HPDE6-E6E7 (cell line): ENCODE data around the gene PMAIP1.

Experiments
- DNase-seq: peaks from one replicate; pipeline ENCODE4 v3.0.0; 2011; ENCODE audit warnings: missing footprints; ENCODE audit errors: extremely low spot score

PMAIP1 gene

GRCh38 chr18:59912007-59912550, 12.3 kb downstream of the PMAIP1 start:
- DNase-seq: no peak

- DNase-seq: no peak
Measured at GRCh38 chr18:59915606-59916005, 15.8 kb downstream of the PMAIP1 start.

- no peak for DNase-seq
Measured at GRCh38 chr18:59916746-59917145, 16.9 kb downstream of the PMAIP1 start.

GRCh38 chr18:59917422-59917821, 17.6 kb downstream of the PMAIP1 start:
- DNase-seq: peak; percentile 64

DNA sequence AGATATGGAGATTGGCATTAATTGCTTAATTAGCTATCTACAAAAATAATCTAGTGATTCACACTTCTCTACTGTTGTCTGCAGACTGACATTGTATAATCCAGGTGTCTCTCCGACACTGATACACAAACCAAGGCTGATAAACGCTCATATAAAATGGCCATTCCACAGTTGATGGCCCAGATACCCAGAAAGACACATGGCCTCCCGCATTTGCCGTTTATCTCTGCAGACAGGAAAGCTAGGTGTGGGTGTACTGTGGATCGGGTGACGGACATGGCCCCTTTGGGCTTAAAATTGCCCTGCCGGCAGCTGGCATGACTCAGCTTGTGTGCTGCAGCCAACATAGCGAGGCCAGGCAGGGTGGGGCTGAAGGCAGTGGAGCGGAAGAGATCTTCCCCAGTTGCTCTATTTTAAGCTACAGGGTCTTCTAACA, 18.5 kb downstream of the PMAIP1 start:
- DNase-seq: peak; percentile 81

DNA sequence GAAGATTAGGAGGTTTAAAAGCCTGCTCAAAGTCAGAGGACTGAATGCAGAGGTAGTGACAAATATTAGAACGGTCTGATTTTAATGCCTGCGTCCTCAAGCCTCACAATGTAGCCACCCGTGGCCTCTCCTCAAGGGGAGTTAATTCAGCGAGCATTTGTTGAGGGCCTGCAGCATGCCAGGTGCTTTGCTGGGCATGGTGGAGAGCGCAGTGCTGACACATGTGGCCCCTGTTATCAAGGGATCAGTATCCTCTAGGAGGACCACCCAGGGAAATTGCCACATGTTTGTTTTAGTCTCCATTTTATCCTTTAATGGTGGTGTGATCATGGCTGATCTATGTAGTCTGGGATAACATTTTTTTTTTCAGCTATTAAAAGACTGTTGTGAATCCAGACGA, 19.2 kb downstream of the PMAIP1 start:
- DNase-seq: no peak

GRCh38 chr18:59921384-59921891, 21.6 kb downstream of the PMAIP1 start:
- no peak for DNase-seq

DNA sequence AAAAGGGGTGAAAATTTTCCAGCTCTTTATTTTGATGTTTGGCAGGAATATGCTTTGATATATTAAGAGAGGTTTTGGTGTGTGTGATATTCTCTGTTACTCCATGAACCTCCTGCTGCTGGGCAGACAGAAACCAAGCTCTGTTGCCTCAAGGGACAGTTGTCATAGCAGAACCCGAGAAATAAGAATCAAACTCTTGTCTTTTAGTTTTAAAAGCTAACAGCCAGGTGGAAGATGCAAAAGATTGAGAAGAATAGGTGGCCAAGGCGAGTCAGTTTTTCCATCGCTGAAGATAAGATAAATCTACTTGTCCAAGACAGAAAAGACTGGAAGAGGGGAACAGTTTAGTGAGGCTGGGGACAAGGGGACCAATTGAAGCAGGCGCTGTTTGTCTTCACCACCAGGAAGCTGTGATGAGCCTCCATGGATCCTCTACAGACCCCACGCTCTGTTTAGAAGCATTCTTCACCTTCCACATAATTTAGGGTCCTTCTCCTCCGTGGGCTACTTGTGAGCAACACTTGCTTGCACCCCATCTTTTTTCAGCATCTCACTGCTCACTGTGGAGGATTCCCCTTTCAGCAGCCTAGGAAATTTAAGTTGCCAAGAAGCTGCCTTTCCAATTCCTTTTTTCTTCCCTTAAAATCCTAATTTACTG, 23.9 kb downstream of the PMAIP1 start:
- DNase-seq: no peak

DNA sequence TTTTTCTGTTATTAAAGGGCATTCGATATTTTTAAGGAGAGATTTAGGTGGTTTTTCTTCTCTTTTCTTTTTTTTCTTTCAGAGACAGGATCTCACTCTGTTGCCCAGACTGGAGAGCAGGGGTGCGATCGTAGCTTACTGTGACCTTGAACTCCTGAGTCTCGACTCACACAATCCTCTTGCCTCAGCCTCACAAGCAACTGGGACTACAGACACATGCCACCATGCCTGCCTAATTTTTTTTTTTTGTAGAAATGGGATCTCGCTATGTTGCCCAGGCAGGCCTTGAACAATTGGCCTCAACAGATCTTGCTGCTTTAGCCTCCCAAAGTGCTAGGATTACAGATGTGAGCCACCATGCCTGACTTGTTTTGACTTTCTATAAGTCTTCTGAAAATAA, 26.3 kb downstream of the PMAIP1 start:
- no peak for DNase-seq

- DNase-seq: peak; percentile 45
Measured at GRCh38 chr18:59927246-59927825, 27.5 kb downstream of the PMAIP1 start.

- no peak for DNase-seq
Measured at GRCh38 chr18:59928201-59928600, 28.4 kb downstream of the PMAIP1 start.

GRCh38 chr18:59929621-59930295, 30.0 kb downstream of the PMAIP1 start:
- no peak for DNase-seq

DNA sequence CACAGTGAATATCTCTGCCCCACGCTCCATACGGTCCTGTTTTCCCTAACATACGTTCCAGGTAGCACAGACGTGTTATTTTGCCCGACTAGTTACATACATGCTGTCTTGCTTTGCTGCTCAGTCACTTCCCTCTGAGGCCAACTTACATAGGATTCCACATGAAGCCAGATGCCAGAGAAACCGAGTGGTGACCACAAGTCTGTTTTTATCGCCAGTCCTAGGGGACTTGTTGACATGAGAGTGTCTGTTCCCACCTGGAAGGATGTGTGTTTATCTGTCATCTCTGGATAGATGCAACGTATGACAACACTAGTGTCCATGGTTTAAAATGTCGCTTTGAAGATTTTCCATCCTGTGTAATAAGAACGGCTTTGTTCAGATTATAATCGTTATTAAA, 32.6 kb downstream of the PMAIP1 start:
- no peak for DNase-seq

GRCh38 chr18:59938676-59939075, 38.9 kb downstream of the PMAIP1 start:
- no peak for DNase-seq

- DNase-seq: no peak
Measured at GRCh38 chr18:59939127-59939526, 39.3 kb downstream of the PMAIP1 start.

DNA sequence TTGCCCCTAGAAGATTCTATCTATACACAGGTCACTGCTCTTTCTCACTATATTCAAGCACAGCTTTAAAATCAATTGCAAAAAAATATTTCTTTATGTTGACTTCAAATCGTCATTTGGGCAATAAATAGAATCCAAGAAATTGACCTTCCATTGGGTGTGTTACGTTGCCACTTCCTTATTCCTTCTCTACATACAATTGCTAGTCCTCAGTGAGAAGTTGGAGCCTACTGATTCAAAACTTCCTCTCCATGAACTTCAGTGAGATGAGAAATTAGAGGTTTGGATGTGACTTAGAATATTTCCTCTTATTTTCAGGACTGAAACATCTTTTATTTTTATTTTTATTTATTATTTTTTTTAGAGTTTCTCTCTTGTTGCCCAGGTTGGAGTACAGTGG, 40.3 kb downstream of the PMAIP1 start:
- no peak for DNase-seq

GRCh38 chr18:59941331-59941730, 41.5 kb downstream of the PMAIP1 start:
- no peak for DNase-seq

- no peak for DNase-seq
Measured at GRCh38 chr18:59942601-59943000, 42.8 kb downstream of the PMAIP1 start.

- no peak for DNase-seq
Measured at GRCh38 chr18:59945544-59945943, 45.7 kb downstream of the PMAIP1 start.

GRCh38 chr18:59950215-59950944, 50.6 kb downstream of the PMAIP1 start:
- DNase-seq: no peak

DNA sequence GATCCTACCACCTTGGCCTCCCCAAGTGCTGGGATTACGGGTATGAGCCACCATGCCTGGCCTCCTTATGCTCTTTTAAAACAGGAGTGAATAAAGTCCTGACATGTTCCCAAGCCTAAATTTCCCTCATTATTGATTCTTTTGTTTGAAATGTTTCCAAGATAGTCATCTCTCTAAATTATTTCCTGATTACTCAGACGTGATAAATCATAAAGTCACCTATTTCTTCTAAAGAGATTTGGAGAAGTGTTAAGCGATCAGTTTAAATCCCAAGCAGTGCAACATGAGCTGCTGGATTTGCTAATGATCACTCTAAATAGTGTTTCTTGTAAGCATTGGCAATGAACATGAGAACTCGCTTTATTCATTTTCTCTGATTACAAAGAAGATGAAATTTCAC, 51.8 kb downstream of the PMAIP1 start:
- DNase-seq: peak; percentile 32
